ENCODE results near the gene PSME2. TPM values are rescaled to one million over a fixed set of nuclear protein-coding genes. Genes with fewer than 3 reads are reported as not detected.

Gene PSME2
- polyA plus RNA-seq, 5 donors: 159 to 175 (median 166) TPM

- DNase-seq: no peak
Measured at GRCh38 chr14:24181371-24182077, 35.1 kb upstream of the PSME2 start.

DNA sequence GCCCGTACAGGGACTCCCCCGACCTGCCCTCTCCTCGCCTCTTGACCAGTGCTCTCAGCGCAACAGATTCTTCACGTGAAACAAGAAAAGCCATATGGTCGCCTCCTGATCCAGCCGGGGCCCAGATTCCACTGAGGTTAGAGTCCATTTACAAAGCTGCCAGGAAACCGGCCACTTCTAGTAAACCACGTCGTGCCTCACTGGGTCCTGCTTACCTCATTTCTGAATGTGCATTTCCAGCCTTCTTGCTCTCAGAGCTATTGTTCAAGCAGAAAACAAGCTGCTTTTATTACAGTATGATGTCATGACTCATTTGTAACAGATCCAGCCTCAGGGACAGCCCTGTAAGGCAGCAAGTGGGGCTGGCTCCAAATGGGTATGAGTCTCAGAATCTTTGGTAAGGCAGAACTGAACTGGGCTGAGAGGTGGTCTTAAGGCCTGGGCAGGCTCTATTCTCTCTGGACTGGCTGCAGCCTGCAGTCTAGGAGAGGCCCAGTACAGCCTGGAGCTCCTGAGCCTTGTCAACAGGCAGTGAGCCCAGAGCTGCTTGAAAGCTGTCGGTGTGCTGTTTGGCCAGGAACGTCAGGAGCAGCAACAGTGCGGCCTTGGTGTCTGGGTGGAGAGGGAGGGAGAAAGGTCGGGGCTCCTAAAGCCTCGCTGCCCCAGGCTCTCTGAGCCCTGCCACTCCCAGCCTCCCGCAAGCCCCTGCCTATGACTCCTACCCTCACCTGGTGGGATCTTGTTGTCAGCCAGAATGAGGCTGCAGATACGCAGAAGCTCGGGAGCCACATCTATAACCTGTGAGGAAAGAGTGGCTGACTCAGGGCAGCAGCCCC, 33.8 kb upstream of the PSME2 start:
- DNase-seq: no peak

DNA sequence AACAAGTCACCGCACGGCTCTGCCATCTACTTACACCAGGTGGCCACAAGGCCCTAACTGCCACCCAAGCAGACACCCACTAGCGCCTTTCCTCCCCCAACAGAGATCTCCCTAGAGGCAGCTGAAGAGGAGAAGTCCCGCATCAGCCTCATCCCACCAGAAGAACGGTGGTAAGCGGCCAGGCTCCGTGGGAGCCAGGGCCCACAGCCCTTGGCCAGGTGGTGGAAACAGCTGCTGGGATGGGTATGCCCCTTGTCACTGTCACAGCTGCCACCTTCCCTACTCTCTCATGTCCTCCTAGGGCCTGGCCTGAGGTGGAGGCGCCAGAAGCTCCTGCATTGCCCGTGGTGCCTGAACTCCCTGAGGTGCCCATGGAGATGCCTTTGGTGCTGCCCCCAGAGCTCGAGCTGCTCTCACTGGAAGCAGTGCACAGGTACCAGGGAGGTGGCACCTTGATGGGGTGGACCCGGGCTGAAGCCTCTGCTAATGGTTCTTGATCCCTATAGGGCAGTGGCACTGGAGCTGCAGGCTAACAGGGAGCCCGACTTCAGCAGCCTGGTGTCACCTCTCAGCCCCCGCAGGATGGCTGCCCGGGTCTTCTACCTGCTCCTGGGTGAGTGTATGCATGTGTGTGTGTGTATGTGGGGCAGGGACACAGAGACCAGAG, 33.0 kb upstream of the PSME2 start:
- DNase-seq: no peak

DNA sequence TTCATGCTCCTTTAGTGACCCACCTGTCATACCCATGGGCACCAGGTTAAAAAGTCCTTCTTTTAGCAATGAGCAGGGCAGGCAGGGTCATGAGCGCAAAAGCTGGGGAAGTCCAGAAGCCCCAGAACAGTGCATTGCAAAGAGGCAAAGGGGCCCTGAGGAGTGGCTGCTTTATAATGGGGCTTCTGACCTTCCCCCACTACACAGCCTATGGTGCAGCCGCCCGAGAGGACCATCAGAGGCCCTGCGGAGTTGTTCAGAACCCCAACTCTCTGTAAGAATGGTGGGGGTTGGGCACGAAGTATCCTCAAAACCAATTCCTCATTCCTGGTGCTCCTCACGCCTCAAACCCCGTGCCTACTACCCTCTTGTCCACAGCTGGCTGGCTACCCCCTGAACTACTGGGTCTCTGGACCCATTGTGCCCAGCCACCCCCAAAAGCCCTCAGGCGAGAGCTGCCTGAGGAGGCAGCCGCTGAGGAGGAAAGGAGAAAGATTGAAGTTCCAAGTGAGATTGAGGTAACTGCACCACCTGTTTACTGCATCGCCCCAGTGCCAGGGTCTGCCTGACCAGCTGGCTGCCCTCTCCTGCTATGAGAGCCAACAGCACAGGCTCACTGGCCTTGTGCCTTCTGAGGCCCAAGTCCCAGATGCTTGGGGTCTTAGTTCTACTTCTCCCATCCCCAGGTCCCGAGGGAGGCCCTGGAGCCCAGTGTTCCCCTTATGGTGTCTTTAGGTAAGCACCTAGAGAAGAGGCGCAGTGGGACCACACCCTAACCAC, 32.2 kb upstream of the PSME2 start:
- DNase-seq: no peak

DNA sequence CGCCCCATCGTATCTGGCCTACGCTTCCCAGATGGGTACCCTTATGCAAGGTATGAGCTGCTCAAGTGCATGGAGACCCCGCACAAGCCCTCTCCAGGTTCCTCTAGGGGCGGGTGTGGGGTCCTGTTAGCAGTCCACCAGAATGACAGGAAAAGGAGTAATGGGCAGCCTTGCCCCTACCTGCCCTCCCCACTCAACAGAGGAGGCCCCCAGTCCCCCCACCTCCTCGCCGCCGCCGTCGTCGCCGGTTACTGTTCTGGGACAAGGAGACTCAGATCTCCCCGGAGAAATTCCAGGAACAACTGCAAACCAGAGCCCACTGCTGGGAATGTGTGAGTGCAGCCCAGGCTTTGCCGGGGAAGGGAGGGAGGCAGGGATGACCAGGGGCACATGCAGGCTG, 31.5 kb upstream of the PSME2 start:
- DNase-seq: no peak

DNA sequence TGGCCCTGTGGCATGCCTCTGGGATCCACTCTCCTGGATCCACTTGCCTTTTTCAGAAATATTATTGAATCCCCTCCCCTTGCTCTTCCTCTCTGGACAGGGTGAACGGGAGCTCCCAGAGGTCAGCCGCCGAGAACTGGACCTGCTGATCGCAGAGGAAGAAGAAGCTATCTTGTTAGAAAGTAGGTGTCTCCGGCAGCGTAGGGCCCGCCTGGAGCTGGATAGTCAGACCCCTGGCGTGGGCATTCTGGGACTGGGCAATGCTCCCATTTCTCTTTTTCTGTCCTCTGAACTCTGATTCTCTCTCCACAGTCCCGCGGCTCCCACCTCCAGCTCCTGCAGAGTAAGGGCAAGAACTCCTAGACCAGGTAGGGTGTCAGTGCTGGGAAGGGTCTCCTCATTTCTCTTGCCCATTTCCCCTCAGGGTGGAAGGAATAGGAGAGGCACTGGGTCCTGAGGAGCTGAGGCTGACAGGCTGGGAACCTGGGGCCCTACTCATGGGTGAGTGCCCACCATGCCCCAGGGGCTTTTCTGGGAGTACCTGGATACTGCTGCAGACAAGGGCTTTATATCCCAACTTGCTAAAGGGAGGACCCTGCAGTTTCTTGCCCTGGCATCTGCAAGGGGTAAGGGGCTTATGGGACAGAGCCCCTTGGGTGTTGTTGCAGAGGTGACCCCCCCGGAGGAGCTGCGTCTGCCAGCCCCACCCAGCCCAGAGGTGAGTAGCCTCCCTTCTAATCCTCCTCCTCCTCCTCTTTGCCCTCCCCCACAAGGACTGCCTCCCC, 30.8 kb upstream of the PSME2 start:
- DNase-seq: no peak

- no peak for DNase-seq
Measured at GRCh38 chr14:24176599-24176998, 30.2 kb upstream of the PSME2 start.

DNA sequence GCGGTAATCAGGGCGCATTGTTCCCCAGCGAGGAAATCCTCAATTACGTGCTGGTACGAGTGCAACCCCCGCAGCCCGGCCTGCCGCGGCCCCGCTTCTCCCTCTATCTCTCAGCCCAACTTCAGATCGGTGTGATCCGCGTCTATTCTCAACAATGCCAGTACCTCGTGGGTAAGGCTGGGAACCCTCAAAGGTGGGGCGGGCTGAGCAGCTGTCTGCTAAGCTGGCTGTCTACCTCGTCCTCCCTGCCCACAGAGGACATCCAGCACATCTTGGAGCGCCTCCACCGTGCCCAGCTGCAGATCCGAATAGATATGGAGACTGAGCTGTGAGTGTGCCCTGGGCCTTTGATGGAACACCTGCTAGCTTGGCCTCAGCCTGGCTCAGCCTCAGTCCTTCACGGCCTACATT, 26.5 kb upstream of the PSME2 start:
- DNase-seq: no peak

GRCh38 chr14:24172261-24172860, 26.0 kb upstream of the PSME2 start:
- no peak for DNase-seq

DNA sequence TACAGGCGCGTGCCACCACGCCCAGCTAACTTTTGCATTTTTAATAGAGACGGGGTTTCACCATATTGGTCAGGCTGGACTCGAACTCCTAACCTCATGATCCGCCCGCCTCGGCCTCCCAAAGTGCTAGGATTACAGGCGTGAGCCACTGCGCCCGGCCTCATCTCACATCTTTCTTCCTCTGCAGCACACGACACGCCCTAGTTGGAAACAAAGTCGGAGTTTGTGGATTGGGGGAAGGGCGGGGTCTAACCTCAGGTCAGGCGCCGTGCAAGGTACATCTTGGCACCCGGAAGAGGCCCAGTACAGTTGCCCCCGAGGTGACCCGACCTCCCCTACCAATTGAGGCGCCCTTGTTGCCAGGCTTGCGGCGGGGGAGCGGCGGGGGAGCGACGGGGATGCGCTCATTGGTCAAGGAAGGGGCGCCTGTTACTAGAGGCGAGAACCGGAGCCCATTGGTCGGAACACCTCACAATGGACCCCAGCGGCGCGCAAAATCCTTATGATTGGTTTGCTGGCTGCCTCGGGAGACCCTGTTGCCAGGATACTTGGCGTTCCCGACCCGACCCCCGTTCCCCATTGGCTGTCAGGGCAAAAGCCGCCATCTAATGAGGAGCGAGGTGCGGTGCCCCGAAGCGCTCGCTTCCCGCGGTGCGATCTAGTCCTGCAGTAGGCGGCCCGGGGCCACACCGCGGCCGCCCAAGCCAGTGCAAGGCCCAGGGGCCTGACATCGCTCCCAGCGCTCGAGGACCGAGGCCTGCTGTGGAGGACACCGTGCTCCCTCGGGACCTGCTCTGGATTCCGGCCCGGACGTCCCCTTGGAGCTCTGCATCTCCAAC, 25.2 kb upstream of the PSME2 start, which contains the start of gene REC8:
REC8 (plus strand) TSS at position 659 of the 839 bp plus-strand sequence. CDS start 473 bp downstream, outside the sequence.
- DNase-seq: peak; percentile 85

- no peak for DNase-seq
Measured at GRCh38 chr14:24167469-24168114, 21.2 kb upstream of the PSME2 start.

- DNase-seq: no peak
Measured at GRCh38 chr14:24165785-24166184, 19.4 kb upstream of the PSME2 start.

- no peak for DNase-seq
Measured at GRCh38 chr14:24164518-24164991, 18.1 kb upstream of the PSME2 start.

GRCh38 chr14:24162093-24162492, 15.7 kb upstream of the PSME2 start:
- DNase-seq: no peak

GRCh38 chr14:24160850-24161804, 14.7 kb upstream of the PSME2 start, which contains the start of gene IRF9:
Gene IRF9 (plus strand): TSS chr14:24161265. CDS start chr14:24162145, 880 bp downstream.
- peak; percentile 90 to 94 for DNase-seq

GRCh38 chr14:24160499-24160849, 14.1 kb upstream of the PSME2 start:
- no peak for DNase-seq

- no peak for DNase-seq
Measured at GRCh38 chr14:24159777-24160498, 13.5 kb upstream of the PSME2 start.

All from right lung (tissue), 5 donors.